Effector memory CD8-positive, alpha-beta T cell (primary cell): Measurements from ENCODE around the gene GLIS1.

Experiments used
- ATAC-seq: fragments of 150-1000 bp; cut with Tn5 transposase; replicated peaks from 2 replicates; pipeline ENCODE4 v1.10.0; 2021; ENCODE audit warnings: mild to moderate bottlenecking, moderate library complexity
- DNase-seq, 3 experiments: peaks; one replicate each; pipeline ENCODE4 v3.0.0; 2021
- H3K27ac Mint-ChIP-seq, 2 donors: one replicate each; pipeline ENCODE4 v1.8.0; 2022; ENCODE audit warnings: mild to moderate bottlenecking in 2 of 2, mixed read lengths in 2 of 2, moderate library complexity in 2 of 2
- H3K27me3 Mint-ChIP-seq, 2 donors: one replicate each; pipeline ENCODE4 v1.8.0; 2022; ENCODE audit warnings: mixed read lengths in 2 of 2
- H3K36me3 Mint-ChIP-seq: one replicate; pipeline ENCODE4 v1.8.0; 2022; ENCODE audit warnings: mild to moderate bottlenecking, moderate library complexity, mixed read lengths; ENCODE audit not compliant: insufficient read depth
- H3K4me1 Mint-ChIP-seq, 2 donors: one replicate each; pipeline ENCODE4 v1.8.0; 2022; ENCODE audit warnings: low read depth in 2 of 2, mixed read lengths in 2 of 2
- H3K4me3 Mint-ChIP-seq, 2 donors: one replicate each; pipeline ENCODE4 v1.8.0; 2022; ENCODE audit warnings: mild to moderate bottlenecking in 2 of 2, mixed read lengths in 2 of 2, moderate library complexity in 2 of 2
- H3K9me3 Mint-ChIP-seq, 2 donors: one replicate each; pipeline ENCODE4 v1.8.0; 2022; ENCODE audit warnings: mixed read lengths in 2 of 2

GLIS1 gene

GRCh38 chr1:53504901-53505300 is 234.1 kb downstream of the GLIS1 start:
- H3K4me3 Mint-ChIP-seq = no peak overlapping the region
- peaks cover 0 to 25% of the 10 kb centered on the region in 2 donors for H3K27me3 Mint-ChIP-seq
- H3K36me3 Mint-ChIP-seq = no peaks in the 10 kb centered on the region
- DNase-seq (no peak), ATAC-seq (no peak)
- peaks cover 3 to 4% of the 10 kb centered on the region in 2 donors for H3K4me1 Mint-ChIP-seq
- no peaks in the 10 kb centered on the region for H3K9me3 Mint-ChIP-seq
- H3K27ac Mint-ChIP-seq = no peak overlapping the region

GRCh38 chr1:53503433-53504217 is 235.3 kb downstream of the GLIS1 start:
- ATAC-seq (no peak), DNase-seq (no peak)
- peaks cover 0 to 32% of the 10 kb centered on the region in 2 donors for H3K27me3 Mint-ChIP-seq
- no peaks in the 10 kb centered on the region for H3K36me3 Mint-ChIP-seq
- H3K4me1 Mint-ChIP-seq = peaks cover 7 to 8% of the 10 kb centered on the region in 2 donors
- H3K27ac Mint-ChIP-seq = no peak overlapping the region
- no peak overlapping the region for H3K4me3 Mint-ChIP-seq
- H3K9me3 Mint-ChIP-seq = no peaks in the 10 kb centered on the region

GRCh38 chr1:53502641-53503432 is 236.1 kb downstream of the GLIS1 start:
- ATAC-seq = no peak
- Mint-ChIP-seq H3K27me3 (peaks cover 0 to 35% of the 10 kb centered on the region in 2 donors), H3K9me3 (no peaks in the 10 kb centered on the region), H3K4me1 (peaks cover 9 to 10% of the 10 kb centered on the region in 2 donors), H3K27ac (no peak overlapping the region), H3K4me3 (no peak overlapping the region), H3K36me3 (no peaks in the 10 kb centered on the region)
- DNase-seq = no peak

DNA sequence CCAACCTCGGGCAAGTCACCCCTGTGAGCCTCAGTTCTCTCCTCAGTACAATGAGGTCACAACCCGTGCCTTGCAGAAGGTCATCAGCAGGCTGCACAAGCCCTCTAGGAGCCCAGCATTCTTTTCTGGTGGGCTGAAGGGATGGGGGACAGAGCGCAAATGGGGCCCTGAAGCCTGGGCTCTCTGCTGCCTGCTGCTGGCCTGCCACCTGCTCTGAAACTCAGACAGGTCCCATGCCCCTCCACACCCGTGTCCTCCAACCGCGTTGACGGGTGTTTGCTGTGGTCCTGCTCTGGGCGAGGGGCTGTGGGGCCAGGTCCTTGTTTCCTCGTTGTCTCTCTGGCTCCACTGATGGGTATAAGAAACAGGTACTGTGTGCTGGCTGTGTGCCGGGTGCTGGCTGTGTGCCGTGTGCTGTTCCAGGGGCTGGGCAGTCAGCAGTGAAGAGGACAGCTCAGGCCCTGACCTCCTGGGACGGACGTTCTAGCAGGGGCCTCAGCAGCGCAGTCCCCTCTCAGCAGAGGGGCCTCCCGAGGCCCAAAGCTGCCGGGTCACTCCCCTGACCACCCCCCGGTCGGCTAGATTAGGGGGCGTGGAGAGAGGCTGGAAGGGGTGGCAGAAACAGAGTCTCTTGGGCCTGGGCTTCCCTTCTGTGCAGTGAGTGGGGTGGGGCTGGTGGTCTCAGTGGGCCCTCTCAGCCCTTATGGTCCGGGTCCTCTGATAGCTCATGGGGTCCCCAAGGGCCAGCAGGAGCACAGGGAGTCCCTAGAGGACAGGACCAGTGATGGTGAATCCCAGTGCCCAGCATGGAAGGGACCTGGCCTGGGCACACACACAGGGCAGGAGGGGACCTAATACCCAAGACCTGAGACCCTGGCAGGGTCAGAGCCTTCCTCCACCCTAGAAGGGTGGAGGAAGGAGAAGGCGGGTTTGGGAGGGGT is 237.6 kb downstream of the GLIS1 start:
- Mint-ChIP-seq H3K27ac (peak overlapping the region in 1 of 2 donors; percentile 41), H3K9me3 (no peaks in the 10 kb centered on the region), H3K27me3 (peaks cover 0 to 35% of the 10 kb centered on the region in 2 donors), H3K36me3 (no peaks in the 10 kb centered on the region), H3K4me1 (peaks cover 9 to 10% of the 10 kb centered on the region in 2 donors), H3K4me3 (no peak overlapping the region)
- DNase-seq = no peak
- no peak for ATAC-seq

DNA sequence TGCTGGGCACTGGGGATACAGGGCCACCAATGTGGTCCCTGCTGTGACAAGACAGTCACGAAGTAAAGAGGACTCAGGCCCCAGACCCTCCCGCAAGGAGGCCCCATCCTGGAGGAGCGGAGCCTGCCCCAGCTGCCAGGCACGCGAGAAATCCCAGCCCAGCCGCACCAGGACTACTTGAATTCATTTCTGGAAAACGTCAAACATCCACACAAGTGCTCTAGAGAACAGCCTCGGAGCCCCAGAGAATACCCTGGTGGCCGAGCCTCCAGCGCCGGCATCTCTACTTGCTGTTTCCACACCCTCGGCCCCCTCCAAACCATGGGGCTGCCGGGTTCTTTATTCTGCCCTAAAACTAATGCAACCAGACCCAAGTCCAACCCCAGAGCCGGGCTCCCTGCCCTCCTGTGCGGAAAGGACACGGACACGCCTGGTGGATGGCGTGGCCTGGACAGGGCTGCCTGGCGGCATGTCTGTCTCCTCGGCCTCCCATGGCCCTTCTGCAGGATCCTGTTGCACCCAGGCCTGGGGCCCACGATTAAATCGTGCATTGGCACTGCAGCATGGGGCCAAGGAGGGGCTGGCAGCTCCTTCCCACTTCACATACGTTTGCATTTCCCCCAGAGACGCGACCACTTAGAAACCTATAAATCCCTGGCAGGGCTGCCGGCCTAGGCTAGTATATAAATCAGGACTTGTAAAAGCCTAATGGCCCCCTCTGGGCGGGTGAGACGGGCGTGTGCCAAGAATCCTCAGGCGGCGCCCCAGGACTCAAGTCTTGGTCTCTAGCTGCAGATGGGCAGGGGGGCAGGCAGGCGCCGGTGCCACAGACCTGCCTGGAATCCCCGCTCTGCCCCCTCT is 238.5 kb downstream of the GLIS1 start:
- Mint-ChIP-seq H3K27ac (peak overlapping the region in 1 of 2 donors; percentile 41), H3K4me3 (no peak overlapping the region), H3K9me3 (no peaks in the 10 kb centered on the region), H3K27me3 (peaks cover 0 to 35% of the 10 kb centered on the region in 2 donors), H3K4me1 (peaks cover 9 to 10% of the 10 kb centered on the region in 2 donors), H3K36me3 (no peaks in the 10 kb centered on the region)
- no peak for DNase-seq
- ATAC-seq = no peak

DNA sequence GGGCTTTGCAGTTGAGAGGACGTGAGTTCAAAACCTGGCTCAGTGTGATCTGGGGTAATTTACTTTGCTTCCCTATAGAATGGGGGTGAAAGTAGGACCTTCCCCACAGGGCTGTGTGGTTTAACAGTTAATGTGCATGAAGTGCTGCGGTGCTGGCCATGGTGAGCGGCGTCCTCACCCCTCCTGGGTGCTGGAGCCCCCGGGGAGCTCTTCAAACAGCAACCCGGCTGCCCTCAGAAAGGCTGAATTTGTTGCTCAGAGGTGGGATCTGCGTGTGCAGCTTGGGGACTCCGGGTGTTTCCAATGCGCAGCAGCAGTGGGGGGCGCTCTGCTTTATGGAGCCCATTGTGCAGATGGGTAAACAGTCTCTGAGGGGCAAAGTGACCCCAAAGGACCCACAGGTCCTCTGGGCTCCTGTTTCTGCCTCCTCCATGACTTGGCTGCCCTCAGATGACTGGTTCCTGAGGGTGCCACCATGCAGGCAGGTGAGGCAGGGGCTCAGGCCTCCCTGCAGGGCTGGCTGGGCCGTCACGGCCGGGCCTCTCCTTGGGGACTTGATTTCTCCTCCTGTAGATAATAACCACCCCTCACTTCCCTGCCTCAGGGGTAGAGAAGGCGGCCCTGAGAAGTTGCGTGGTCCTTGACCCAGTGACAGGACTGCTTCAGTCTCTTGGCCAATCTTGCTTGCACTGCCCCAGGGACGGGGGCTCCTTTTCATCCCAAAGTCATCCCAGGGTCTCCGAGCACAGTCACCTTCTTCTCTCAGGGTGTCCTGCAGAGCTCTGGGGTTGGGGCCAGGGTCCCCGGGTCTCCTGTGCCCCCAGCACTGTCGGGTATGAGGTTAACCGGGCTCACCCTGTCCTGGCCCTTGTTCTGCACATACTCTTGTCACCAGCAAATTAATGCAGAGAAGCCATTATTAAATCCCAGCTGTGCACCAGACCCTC is 239.4 kb downstream of the GLIS1 start:
- Mint-ChIP-seq H3K9me3 (no peaks in the 10 kb centered on the region), H3K27ac (peak overlapping the region in 1 of 2 donors; percentile 59), H3K4me3 (peak overlapping the region in 1 of 2 donors; percentile 33), H3K27me3 (peaks cover 0 to 35% of the 10 kb centered on the region in 2 donors), H3K36me3 (no peaks in the 10 kb centered on the region), H3K4me1 (peaks cover 9 to 10% of the 10 kb centered on the region in 2 donors)
- DNase-seq (no peak), ATAC-seq (no peak)

DNA sequence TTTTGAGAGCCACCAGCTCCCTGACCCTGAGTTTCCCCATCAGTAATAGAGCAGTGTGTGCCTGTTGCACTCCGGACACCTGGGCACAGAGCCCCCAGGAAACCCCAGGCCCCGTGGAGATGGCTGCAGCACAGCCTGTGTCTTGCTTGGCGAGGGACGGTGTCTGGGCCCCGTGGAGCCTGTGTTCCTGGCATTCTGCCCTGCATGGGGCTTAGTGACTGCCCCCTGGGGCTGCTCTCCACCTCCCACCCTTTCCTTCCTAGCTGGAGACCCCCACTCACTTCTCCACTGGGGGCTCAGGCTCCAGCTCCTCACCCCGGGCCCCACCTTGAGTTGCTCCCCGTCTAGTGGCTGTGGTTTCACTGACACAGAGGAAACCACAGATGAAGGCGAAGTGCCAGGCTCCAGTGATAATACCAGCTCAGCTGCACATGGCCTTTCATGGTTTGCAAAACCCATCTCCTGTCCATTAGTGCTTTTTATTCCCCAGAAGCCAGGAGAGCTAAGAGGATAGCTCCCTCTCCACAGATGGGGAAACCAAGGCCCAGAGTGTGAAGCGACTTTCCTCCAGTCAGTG is 240.3 kb downstream of the GLIS1 start:
- H3K27me3 Mint-ChIP-seq = peaks cover 0 to 29% of the 10 kb centered on the region in 2 donors
- H3K4me1 Mint-ChIP-seq = peaks cover 9 to 10% of the 10 kb centered on the region in 2 donors
- DNase-seq = peak in 1 of 3 experiments; percentile 21
- H3K4me3 Mint-ChIP-seq = peak overlapping the region in 1 of 2 donors; percentile 33
- ATAC-seq = peak; percentile 69
- H3K36me3 Mint-ChIP-seq = no peaks in the 10 kb centered on the region
- H3K9me3 Mint-ChIP-seq = no peaks in the 10 kb centered on the region
- peak overlapping the region in 1 of 2 donors; percentile 59 for H3K27ac Mint-ChIP-seq

GRCh38 chr1:53495633-53496345 is 243.2 kb downstream of the GLIS1 start:
- Mint-ChIP-seq H3K27ac (no peak overlapping the region), H3K4me3 (no peak overlapping the region), H3K36me3 (no peaks in the 10 kb centered on the region), H3K9me3 (no peaks in the 10 kb centered on the region), H3K27me3 (peaks cover 0 to 18% of the 10 kb centered on the region in 2 donors), H3K4me1 (peaks cover 9 to 10% of the 10 kb centered on the region in 2 donors)
- DNase-seq (no peak), ATAC-seq (no peak)

- Mint-ChIP-seq H3K9me3 (no peaks in the 10 kb centered on the region), H3K27me3 (peaks cover 17 to 53% of the 10 kb centered on the region in 2 donors), H3K4me1 (peaks cover 2 to 3% of the 10 kb centered on the region in 2 donors), H3K36me3 (no peaks in the 10 kb centered on the region), H3K4me3 (no peak overlapping the region), H3K27ac (no peak overlapping the region)
- DNase-seq (no peak), ATAC-seq (no peak)
These were observed 248.6 kb downstream of the GLIS1 start for GRCh38 chr1:53490351-53490750.

DNA sequence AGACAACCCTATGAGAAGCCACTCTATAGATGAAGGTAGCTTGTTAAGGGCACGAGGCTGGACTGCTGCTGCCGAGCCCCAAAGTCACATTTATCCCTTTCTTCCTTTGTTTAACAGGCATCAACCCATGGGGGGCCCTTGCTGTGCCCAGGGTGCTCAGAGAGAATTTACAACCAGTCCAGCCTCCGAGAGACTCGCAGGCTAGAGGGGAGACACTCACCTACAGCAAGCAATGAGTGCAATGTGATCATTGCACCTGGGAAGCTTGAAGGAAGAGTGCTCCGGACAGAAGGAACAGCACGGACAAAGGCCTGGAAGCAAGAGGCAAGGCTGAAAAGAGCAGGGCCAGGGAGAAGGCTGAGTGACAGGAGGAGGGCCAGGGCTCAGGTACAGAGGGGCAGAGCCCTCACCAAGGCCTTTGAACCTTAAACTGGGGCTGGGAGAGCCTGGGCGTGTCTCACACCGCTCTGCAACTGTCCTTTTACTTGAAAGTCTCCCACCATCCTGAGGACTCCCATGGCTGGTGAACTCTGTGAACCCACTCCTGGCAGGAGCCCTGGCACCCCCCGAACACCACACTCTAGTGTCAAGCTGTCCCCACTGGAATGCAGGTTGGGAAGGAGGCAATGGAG is 252.5 kb downstream of the GLIS1 start:
- peaks cover 24 to 84% of the 10 kb centered on the region in 2 donors for H3K27me3 Mint-ChIP-seq
- no peak overlapping the region for H3K27ac Mint-ChIP-seq
- no peak overlapping the region for H3K4me3 Mint-ChIP-seq
- H3K9me3 Mint-ChIP-seq = no peaks in the 10 kb centered on the region
- peaks cover 3 to 8% of the 10 kb centered on the region in 2 donors for H3K4me1 Mint-ChIP-seq
- DNase-seq (no peak), ATAC-seq (no peak)
- H3K36me3 Mint-ChIP-seq = no peaks in the 10 kb centered on the region
